ENCODE results near the gene GSE1.

DNA sequence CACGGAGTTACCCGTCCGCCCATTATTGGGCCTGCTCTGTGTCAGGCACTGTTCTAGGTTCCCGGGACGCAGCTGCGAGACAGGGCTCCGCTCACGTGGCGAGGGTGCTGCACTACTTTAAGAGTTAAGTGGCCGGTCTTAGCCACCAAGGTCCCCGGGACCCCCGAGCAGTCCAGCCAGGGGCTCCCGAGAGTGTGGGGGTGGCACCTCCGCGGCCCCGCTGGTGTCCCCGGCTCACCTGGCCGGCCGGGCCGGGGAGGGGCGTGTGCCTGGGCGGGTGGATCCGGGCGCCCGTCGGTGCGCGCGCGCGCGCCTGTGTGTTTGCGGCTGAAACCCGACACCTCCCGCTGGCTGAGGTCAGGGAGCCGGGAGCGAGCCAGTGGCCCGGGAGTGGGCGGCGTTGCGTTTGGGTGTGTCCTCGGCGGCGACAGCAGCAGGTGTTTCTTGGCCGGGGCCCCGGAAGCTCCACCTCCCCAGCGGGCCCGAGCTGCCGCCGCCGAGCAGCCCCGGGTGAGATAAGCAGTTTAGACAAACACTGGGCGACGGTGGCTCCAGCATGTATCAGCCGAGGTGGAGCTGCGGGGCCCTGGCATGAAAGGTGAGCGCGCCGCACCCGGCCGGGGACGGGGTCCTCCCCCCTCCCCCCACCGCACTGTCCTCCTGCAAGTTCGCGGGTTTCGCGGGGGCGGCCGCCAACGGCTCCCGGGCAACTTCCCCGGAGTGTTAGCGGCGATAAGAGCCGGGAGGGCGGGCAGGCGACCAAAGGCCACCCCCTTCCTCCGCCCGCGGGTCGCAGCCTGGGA, at the start of gene GSE1:
- TF ChIP-seq SUZ12 (IDR thresholded peaks at IDR 0.05) (no peak), SP1 (IDR thresholded peaks at IDR 0.05) (no peak), FOXA1 (IDR thresholded peaks at IDR 0.05) (no peak), NFRKB (IDR thresholded peaks at IDR 0.05) (no peak)
